WI38 (cell line): ENCODE data around the gene FCN2.

ENCODE experiments used
- H3K4me3 ChIP-seq: 2 replicates; pipeline ENCODE4 v1.5.1; 2011; ENCODE audit warnings: low read depth, mild to moderate bottlenecking, control low read depth, low read length
- CTCF ChIP-seq: IDR thresholded peaks from 2 replicates; pipeline ENCODE4 v1.5.1; 2012; ENCODE audit warnings: low read depth, mild to moderate bottlenecking, control low read depth, low read length

The FCN2 gene

GRCh38 chr9:134841180-134841904, 39.3 kb upstream of the FCN2 start:
- TF ChIP-seq CTCF: no peak
- H3K4me3 ChIP-seq: no peak overlapping the region

GRCh38 chr9:134842321-134842720, 38.3 kb upstream of the FCN2 start:
- H3K4me3 ChIP-seq: no peak overlapping the region
- no peak for TF ChIP-seq CTCF

GRCh38 chr9:134843740-134844139, 36.9 kb upstream of the FCN2 start:
- no peak for TF ChIP-seq CTCF
- no peak overlapping the region for H3K4me3 ChIP-seq

- no peak overlapping the region for H3K4me3 ChIP-seq
- no peak for TF ChIP-seq CTCF
Measured at GRCh38 chr9:134844821-134845220, 35.8 kb upstream of the FCN2 start.

- H3K4me3 ChIP-seq: no peak overlapping the region
- TF ChIP-seq CTCF: no peak
Measured at GRCh38 chr9:134846187-134846586, 34.4 kb upstream of the FCN2 start.

GRCh38 chr9:134846699-134847098, 33.9 kb upstream of the FCN2 start:
- TF ChIP-seq CTCF: no peak
- no peak overlapping the region for H3K4me3 ChIP-seq

- TF ChIP-seq CTCF: no peak
- H3K4me3 ChIP-seq: no peak overlapping the region
Measured at GRCh38 chr9:134847138-134847537, 33.5 kb upstream of the FCN2 start.
